Nephron (organoid): ENCODE results near the gene GPR25.

Source experiments
- H3K27ac Mint-ChIP-seq, 3 experiments: 2 replicates each; pipeline ENCODE4 v1.8.0; 2020; ENCODE audit warnings: mixed read lengths in 3 of 3, mild to moderate bottlenecking in 2 of 3, moderate library complexity in 1 of 3
- H3K27me3 Mint-ChIP-seq: 2 replicates; pipeline ENCODE4 v1.8.0; 2021; ENCODE audit warnings: low read depth, mild to moderate bottlenecking, moderate library complexity, mixed read lengths
- H3K36me3 Mint-ChIP-seq: 2 replicates; pipeline ENCODE4 v1.8.0; 2020; ENCODE audit warnings: low read depth, mixed read lengths
- H3K4me1 Mint-ChIP-seq: 2 replicates; pipeline ENCODE4 v1.8.0; 2020; ENCODE audit warnings: mixed read lengths
- H3K4me3 Mint-ChIP-seq, 3 experiments: 2 replicates each; pipeline ENCODE4 v1.8.0; 2020; ENCODE audit warnings: mild to moderate bottlenecking in 3 of 3, mixed read lengths in 3 of 3, moderate library complexity in 2 of 3
- H3K9me3 Mint-ChIP-seq: 2 replicates; pipeline ENCODE4 v1.8.0; 2020; ENCODE audit warnings: mixed read lengths
- CTCF ChIP-seq, 3 experiments: fragments of 200-600 bp; sonication (generic); IDR thresholded peaks; one replicate each; pipeline ENCODE4 v1.5.0; 2021; ENCODE audit warnings: antibody characterized with exemption in 3 of 3; ENCODE audit not compliant: unreplicated experiment in 3 of 3

The GPR25 gene

GRCh38 chr1:200922406-200922805 lies 49.6 kb downstream of the GPR25 start:
- Mint-ChIP-seq H3K4me3 (no peak overlapping the region), H3K4me1 (no peaks in the 10 kb centered on the region), H3K27me3 (peaks cover 3% of the 10 kb centered on the region), H3K9me3 (no peaks in the 10 kb centered on the region), H3K36me3 (no peaks in the 10 kb centered on the region), H3K27ac (no peak overlapping the region)
- TF ChIP-seq CTCF (IDR thresholded peaks at IDR 0.05; ENCODE audit: unreplicated experiment in 3 of 3) = no peak

DNA sequence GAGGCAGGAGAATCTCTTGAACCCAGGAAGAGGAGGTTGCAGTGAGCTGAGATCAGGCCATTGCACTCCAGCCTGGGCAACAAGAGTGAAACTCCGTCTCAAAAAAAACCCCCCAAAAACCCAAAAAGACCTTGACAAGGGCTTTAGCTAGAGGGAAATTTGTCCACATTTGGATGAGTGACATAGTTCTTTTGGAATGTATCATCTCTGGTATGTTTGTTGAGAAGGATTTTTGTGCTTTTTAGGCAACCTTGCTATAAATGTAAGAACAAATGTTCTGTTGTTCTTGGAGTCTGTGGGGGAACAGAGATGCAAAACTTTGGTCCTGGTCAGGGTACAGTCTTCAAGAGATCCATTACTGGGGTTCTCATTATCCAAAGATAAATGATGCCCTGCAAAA lies 50.8 kb downstream of the GPR25 start:
- no peaks in the 10 kb centered on the region for H3K4me1 Mint-ChIP-seq
- no peaks in the 10 kb centered on the region for H3K36me3 Mint-ChIP-seq
- TF ChIP-seq CTCF (IDR thresholded peaks at IDR 0.05; ENCODE audit: unreplicated experiment in 3 of 3) = no peak
- H3K4me3 Mint-ChIP-seq = no peak overlapping the region
- H3K9me3 Mint-ChIP-seq = no peaks in the 10 kb centered on the region
- H3K27me3 Mint-ChIP-seq = peaks cover 8% of the 10 kb centered on the region
- H3K27ac Mint-ChIP-seq = no peak overlapping the region
